Inflammatory macrophage treated with lipopolysaccharide for 4 hours (primary cell): Measurements from ENCODE around the gene FBL.
"Not testable (repeated sequence)": the region's sequence is repeated elsewhere in the genome, so short reads cannot be mapped to it uniquely, and the experiment has no call there.

ENCODE experiments used
- DNase-seq: peaks from one replicate; pipeline ENCODE4 v3.0.0-alpha.2; 2020

Gene FBL

GRCh38 chr19:39819786-39820185 lies 26.4 kb downstream of the FBL start:
- DNase-seq, result no peak

DNA sequence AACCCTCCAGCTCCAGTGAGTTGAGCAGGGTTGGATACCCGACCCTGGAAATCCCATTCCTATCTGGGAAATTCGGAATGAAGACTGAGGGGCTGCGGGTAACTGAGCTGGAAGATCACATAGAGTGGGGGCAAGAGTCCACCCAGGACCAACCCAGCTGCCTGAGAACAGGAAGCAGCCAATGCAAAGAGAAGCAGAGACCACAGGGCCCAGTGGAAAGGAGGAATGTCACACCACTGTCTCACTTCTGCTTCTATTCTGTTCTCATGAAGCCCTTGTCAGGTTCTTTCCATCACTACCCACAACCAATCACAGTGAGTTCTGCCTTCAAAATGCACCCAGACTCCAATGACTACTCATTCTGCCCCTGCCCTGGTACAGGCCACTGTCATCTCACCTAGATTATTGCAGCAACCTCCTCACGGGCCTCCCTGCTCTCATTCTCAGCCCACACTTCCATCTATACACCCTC lies 27.5 kb downstream of the FBL start:
- no peak for DNase-seq

- no peak for DNase-seq
These were observed 28.2 kb downstream of the FBL start for GRCh38 chr19:39817888-39818561.

- no peak for DNase-seq
These were observed 29.7 kb downstream of the FBL start for GRCh38 chr19:39816287-39817048.

- DNase-seq, result no peak
These were observed 31.6 kb downstream of the FBL start for GRCh38 chr19:39814595-39814994.

DNA sequence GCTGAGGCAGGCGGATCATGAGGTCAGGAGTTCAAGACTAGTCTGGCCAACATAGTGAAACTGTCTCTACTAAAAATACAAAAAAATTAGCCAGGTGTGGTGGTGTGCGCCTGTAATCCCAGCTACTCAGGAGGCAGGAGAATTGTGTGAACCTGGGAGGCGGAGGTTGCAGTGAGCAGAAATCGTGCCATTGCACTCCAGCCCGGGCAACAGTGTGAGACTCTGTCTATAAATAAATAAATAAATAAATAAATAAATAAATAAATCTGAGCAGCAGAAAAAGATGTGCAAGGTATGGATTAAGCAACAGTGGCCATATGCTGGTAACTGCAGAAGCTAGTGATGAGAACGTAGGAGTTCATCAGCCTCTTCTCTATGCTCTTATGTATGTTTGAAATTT lies 32.1 kb downstream of the FBL start:
- DNase-seq, result not testable (repeated sequence)

GRCh38 chr19:39813264-39813993 lies 32.8 kb downstream of the FBL start:
- DNase-seq, result no peak

- no peak for DNase-seq
These were observed 35.1 kb downstream of the FBL start for GRCh38 chr19:39811064-39811463.

- DNase-seq, result no peak
These were observed 35.8 kb downstream of the FBL start for GRCh38 chr19:39810424-39810823.

- DNase-seq, result no peak
These were observed 36.8 kb downstream of the FBL start for GRCh38 chr19:39809368-39809767.

DNA sequence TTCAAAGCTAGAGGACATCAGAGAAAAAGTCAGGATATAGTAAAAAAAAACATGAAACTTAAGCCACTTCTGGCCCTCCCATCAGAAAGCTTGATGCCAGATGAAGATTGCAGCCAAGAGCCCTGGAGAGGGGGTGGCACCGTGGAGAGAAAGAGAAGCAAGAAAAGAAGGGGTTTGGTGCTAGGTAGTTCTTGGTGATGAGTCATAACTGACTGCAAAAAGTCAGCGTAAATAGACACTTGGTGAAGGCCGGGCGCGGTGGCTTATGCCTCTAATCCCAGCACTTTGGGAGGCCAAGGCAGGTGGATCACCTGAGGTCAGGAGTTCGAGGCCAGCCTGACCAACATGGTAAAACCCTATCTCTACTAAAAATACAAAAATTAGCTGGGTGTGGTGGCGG lies 37.5 kb downstream of the FBL start:
- not testable (repeated sequence) for DNase-seq

DNA sequence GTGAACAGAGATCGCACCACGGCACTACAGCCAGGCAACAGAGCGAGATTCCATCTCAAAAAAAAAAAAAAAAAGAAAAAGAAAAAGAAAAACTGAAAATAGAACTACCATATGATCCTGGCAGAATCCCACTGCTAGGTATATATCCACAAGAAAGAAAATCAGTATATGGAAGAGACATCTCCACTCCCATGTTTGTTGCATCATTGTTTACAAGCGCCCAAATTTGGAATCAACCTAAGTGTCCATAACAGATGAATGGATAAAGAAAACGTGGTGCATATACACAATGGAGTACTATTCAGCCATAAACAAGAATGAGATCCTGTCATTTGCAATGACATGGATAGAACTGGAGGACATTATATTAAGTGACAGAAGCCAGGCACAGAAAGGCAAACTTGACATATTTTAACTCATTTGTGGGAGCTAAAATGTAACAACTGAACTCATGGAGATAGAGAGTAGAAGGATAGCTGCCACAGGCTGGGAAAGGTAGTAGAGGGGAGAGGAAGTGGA lies 38.3 kb downstream of the FBL start:
- no peak for DNase-seq

- DNase-seq, result no peak
These were observed 41.1 kb downstream of the FBL start for GRCh38 chr19:39805104-39805503.

DNA sequence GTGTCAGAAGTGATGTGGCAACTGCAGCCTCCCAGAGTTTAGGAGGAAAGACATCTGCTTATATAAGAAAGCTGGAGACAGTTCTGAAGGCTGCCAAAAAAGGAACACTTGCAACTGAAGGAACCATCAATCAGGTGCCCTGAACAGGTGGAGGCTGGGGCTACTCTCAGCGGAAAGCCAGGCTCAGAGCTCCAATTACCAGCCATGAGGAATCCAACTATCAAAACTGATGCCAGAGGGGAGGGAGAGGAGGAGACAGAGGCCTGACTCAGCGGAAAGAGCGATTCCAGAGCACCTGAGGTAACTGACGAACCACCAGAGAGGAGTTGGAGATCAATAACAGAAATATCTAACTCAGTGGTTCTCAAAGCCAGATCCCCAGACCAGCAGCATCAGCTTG lies 43.2 kb downstream of the FBL start:
- no peak for DNase-seq

- no peak for DNase-seq
These were observed 49.1 kb downstream of the FBL start for GRCh38 chr19:39797083-39797482.

DNA sequence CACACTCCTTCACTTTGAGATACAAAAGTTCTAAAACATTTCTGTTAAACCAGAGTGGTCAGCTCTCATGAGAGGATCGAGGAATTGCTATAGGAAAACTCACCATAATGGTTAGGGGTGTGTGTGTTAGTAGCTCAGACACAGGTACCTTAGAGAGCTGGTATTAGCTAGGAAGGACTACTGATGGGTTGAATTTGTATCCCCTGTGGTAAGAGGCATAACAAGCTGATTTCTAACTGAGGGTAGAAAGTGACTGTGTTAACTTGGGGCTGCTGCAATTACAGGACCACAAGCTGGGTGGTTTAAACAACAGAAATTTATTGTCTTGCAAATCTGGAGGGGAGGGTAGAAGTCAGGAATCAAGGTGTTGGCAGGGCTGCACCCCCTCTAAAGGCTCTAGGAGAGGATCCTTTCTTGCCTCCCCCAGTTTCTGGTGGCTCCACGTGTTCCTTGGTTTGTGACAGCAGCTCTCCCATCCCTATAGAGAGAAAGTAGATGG lies 50.1 kb downstream of the FBL start:
- DNase-seq, result no peak

DNA sequence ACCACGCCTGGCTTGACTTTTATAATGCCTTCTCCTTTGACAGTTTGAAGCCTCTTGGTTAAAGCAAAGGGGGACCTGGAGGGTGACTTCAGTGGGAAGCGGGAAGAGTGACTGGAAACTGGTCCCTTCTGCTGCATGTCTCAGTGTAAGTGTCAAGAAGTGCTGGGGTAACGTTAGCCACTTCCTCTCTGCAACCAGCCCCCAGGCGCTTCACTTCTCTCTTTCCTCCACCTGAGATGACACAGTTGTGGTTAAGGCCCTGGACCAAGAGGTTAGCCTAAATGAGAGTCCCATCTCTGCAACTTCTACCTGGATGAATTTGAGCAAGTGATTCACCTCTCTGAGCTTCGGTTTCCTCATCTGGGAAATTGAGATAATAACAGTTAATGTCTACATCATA lies 51.2 kb downstream of the FBL start:
- no peak for DNase-seq

DNA sequence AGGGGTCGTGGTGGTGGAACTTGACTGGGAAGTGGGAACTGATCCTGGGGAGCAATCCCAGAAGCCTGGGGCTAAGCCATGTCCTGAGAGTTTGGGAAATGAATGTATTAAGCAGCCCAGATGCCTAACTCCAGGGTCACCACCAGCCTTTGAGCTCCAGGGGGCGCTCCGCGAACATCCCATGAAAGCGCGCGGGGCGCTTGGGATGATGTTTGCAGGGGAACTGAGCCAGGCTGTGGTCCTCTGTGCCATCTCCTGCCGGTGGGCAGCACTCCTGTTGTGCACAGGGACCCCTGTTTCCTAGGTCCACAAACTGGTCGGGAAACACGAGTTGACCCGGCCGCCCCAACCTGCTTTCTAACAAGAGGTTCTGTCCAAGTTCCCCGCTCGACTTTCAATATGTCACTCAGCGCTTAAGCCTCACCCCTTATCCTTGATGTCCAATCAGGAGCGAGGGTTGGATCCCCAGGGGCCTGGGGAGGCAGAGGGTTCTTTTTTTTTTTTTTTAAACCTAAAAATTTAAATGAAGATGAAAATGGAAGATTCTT lies 53.1 kb downstream of the FBL start:
- peak; percentile 64 for DNase-seq

- no peak for DNase-seq
These were observed 57.9 kb downstream of the FBL start for GRCh38 chr19:39788244-39788643.
